H1 (cell line): Measurements from ENCODE around the gene RPL19.

ENCODE experiments used
- EZH2 ChIP-seq: fragments of 200-600 bp; sonication (generic); IDR thresholded peaks from 2 replicates; pipeline ENCODE4 v1.7.1; 2012; ENCODE audit warnings: low read depth, mild to moderate bottlenecking, moderate library complexity, low read length, inconsistent platforms; ENCODE audit not compliant: severe bottlenecking
- NRF1 ChIP-seq: IDR thresholded peaks from 2 replicates; pipeline ENCODE4 v1.6.1; 2011; ENCODE audit warnings: mild to moderate bottlenecking, low read depth, low read length, improper control_type of control experiment
- POLR2A ChIP-seq, 2 experiments: IDR thresholded peaks; 1 replicate in 1 of 2; 2 replicates in 1 of 2; pipeline ENCODE4 v1.6.1; 2011; ENCODE audit warnings: low read depth in 2 of 2, low read length in 2 of 2, mild to moderate bottlenecking in 2 of 2; ENCODE audit errors: control extremely low read depth in 1 of 2
- SIN3A ChIP-seq, 2 experiments: IDR thresholded peaks in 1 of 2; conservative IDR thresholded peaks in 1 of 2; 2 replicates each; pipeline ENCODE4 v1.6.1; 2011 to 2012; ENCODE audit warnings: low read length in 2 of 2, improper control_type of control experiment in 1 of 2, low read depth in 1 of 2, mild to moderate bottlenecking in 1 of 2
- TAF1 ChIP-seq: IDR thresholded peaks from 2 replicates; pipeline ENCODE4 v1.6.1; 2011; ENCODE audit warnings: mild to moderate bottlenecking, low read depth, low read length
- TF ChIP-seq, protein P1 (sequence below), 3 experiments: IDR thresholded peaks; 1 replicate in 2 of 3; 2 replicates in 1 of 3; pipeline versions ENCODE4 v1.5.1 to v1.6.1; 2011; ENCODE audit warnings: low read length in 3 of 3, mild to moderate bottlenecking in 3 of 3, inconsistent platforms in 2 of 3, low read depth in 1 of 3, moderate library complexity in 1 of 3; ENCODE audit not compliant: insufficient read depth in 1 of 3; ENCODE audit errors: control extremely low read depth in 1 of 3

DNA sequence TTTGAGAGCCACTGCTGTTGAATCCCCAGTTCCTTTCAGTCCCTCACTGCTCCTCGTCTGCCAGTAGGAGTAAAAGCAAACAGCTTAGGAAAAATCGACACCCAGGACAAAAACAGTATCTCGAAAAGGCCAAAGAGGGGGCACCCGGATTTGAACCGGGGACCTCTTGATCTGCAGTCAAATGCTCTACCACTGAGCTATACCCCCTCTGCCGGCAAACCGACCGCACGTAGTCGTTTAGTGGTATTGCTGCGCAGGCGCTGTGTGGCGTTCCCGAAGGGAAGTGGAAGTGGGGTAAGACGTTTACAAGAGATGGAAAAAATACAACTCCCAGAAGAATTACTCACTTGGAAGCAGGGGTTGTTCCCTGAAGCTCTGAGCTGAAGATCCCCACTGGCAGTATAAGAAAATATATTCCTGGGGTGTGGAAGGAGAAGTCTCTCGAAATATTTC is 46.5 kb upstream of the RPL19 start:
- TF ChIP-seq, protein P1, sequence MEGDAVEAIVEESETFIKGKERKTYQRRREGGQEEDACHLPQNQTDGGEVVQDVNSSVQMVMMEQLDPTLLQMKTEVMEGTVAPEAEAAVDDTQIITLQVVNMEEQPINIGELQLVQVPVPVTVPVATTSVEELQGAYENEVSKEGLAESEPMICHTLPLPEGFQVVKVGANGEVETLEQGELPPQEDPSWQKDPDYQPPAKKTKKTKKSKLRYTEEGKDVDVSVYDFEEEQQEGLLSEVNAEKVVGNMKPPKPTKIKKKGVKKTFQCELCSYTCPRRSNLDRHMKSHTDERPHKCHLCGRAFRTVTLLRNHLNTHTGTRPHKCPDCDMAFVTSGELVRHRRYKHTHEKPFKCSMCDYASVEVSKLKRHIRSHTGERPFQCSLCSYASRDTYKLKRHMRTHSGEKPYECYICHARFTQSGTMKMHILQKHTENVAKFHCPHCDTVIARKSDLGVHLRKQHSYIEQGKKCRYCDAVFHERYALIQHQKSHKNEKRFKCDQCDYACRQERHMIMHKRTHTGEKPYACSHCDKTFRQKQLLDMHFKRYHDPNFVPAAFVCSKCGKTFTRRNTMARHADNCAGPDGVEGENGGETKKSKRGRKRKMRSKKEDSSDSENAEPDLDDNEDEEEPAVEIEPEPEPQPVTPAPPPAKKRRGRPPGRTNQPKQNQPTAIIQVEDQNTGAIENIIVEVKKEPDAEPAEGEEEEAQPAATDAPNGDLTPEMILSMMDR (IDR thresholded peaks at IDR 0.05; ENCODE audit: control extremely low read depth in 1 of 3, insufficient read depth in 1 of 3, low read depth in 1 of 3, low read length in 3 of 3): peak in 1 of 3 experiments; percentile 12; a peak in 2 of 4 replicates
- TF ChIP-seq TAF1 (no peak; the same call in 1 of the 2 replicates), SIN3A (conservative IDR thresholded peaks at IDR 0.05 in 1 of 2, IDR thresholded peaks at IDR 0.05 in 1 of 2; ENCODE audit: low read depth in 1 of 2, low read length in 2 of 2) (peak; percentile 42 to 67; a peak in 2 of 4 replicates), EZH2 (no peak), NRF1 (peak; percentile 51; the same call in 1 of the 2 replicates), POLR2A (IDR thresholded peaks at IDR 0.05; ENCODE audit: control extremely low read depth in 1 of 2, low read depth in 2 of 2, low read length in 2 of 2) (no peak)
